T47D (cell line): ENCODE results near the gene PMPCA.

Experiments
- DNase-seq, 2 experiments: peaks; one replicate each; pipeline versions ENCODE4 v3.0.0 to v3.0.0-alpha.2; 2011 to 2012; ENCODE audit warnings: low read depth in 1 of 2, low spot score in 1 of 2
- JUND ChIP-seq: IDR thresholded peaks from 2 replicates; pipeline ENCODE4 v1.6.1; 2012; ENCODE audit warnings: low read depth
- in situ Hi-C: cut with HindIII; loops from 2 replicates; pipeline ENCODE4 v1.10.0; 2016; ENCODE audit warnings: low sequenced_read_pairs, low pct_unique_long_range_greater_than_20kb

PMPCA gene

DNA sequence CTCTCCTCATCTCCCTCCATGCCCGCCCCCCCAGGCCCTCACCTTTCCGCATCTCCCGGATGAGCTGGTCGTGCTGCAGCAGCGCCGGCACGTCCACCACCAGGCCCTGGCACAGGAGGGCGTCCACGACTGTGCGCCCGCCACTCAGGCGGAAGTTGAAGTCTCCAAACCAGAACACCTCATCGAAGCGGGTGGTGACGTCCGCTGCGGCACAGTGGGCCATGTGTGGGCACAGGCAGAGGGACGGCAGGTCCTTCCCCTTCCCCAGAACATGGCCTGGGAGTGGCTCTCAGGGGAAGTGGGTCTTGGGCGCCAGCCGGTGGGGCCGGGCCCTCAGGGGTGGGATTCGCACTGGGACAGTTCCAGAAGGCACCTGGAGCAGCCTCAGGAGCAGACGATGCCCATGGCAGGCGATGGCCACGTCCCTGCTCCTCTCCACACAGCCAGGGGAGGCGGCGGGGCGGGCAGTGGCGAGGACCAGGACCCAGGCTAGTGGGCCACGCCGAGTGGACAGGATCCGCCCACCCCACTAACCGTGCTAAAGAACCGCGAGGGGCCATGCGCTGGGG is 21.4 kb downstream of the PMPCA start:
- in situ Hi-C loops = no loop called here
- no peak for TF ChIP-seq JUND
- no peak for DNase-seq

DNA sequence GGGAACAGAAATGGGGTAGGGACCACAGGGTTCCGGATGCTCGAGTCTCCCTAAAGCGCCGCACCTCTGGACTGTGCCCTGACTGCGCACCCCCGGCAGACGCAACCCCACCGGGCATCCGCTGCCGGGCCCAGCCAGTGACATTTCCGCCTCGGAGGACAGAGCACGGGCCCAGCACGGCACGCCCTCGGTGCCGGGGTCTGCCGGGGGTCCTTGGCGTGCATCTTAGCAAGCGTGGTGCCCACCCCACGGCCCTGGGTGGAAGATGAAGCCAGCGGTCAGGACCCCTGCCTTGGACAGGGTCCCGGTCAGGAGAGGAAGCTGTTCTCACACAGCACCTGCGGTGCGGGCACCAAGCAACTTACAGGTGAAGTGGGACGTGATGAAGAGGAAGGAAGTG is 22.1 kb downstream of the PMPCA start:
- in situ Hi-C loops = no loop called here
- no peak for DNase-seq
- TF ChIP-seq JUND = no peak

DNA sequence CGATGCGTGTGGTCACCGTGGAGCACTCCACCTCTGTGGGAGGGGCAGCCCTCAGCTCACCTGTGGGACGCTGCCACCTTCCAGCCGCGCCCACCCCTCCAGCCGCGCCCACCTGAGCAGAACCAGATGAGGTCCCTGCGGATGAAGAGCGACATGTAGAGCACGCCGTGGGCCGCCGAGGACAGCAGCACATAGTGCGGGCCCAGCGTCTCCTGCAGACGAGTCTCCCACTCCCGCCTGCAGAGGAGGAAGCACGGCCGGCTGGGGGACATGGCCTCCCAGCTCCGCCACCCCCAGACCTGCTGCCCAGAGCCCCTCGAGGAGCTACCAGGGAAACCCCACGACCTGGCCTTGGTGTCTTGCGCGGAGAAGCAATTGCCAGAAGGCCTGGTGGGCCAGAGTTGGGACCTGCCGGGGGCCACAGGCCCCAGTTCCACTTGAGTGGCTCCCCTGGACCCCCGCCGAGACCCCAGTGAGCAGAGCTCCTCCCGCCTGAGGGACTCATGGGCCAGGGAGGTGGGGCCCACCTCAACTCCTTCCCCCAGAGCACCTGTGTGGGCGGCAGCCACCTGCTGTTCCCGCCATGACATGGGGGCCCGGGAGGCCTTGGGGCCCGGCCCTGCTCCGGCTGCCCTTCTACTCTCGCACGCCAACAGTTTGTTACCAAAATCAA is 22.7 kb downstream of the PMPCA start:
- no peak for TF ChIP-seq JUND
- no peak for DNase-seq
- in situ Hi-C loops = no loop called here

GRCh38 chr9:136433849-136434579 is 23.6 kb downstream of the PMPCA start:
- DNase-seq = no peak
- in situ Hi-C loops = no loop called here
- no peak for TF ChIP-seq JUND

DNA sequence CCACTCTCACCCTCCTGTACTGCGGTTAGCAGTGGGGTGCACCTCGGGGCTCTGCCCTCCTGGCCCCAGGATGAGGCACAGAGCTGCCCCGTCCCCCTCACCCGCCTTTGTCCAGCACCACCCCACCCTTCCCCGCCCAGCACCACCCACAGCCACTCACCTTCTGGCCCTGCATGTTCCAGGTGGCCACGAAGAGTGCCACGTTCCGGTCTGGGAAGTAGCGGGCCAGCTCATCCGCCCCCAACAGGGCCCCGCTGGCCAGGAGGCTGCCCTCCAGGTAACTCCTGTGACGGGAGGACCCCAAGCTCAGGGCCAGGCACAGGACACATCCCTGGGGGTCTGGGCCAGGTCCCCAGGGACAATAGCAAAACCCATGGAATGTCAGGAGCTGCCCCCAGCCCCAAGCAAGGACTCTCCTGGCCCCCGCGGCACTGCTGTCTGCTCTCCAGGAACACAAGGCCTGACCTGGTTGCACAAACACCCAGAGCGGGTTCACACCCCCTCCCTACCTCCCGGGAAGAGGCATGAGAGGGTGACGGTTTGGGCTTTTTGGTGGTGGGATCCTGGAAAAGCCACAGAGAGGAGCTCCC is 24.2 kb downstream of the PMPCA start:
- in situ Hi-C loops = no loop called here
- DNase-seq = no peak
- no peak for TF ChIP-seq JUND

- no peak for DNase-seq
- in situ Hi-C loops = no loop called here
- TF ChIP-seq JUND = no peak
These were observed 25.7 kb downstream of the PMPCA start for GRCh38 chr9:136436055-136436634.

- DNase-seq = peak in 1 of 2 experiments; percentile 34
- TF ChIP-seq JUND = no peak
- in situ Hi-C loops = no loop called here
These were observed 27.0 kb downstream of the PMPCA start for GRCh38 chr9:136437430-136437829.

- in situ Hi-C loops = no loop called here
- DNase-seq = no peak
These were observed 27.5 kb downstream of the PMPCA start for GRCh38 chr9:136437839-136438547.

DNA sequence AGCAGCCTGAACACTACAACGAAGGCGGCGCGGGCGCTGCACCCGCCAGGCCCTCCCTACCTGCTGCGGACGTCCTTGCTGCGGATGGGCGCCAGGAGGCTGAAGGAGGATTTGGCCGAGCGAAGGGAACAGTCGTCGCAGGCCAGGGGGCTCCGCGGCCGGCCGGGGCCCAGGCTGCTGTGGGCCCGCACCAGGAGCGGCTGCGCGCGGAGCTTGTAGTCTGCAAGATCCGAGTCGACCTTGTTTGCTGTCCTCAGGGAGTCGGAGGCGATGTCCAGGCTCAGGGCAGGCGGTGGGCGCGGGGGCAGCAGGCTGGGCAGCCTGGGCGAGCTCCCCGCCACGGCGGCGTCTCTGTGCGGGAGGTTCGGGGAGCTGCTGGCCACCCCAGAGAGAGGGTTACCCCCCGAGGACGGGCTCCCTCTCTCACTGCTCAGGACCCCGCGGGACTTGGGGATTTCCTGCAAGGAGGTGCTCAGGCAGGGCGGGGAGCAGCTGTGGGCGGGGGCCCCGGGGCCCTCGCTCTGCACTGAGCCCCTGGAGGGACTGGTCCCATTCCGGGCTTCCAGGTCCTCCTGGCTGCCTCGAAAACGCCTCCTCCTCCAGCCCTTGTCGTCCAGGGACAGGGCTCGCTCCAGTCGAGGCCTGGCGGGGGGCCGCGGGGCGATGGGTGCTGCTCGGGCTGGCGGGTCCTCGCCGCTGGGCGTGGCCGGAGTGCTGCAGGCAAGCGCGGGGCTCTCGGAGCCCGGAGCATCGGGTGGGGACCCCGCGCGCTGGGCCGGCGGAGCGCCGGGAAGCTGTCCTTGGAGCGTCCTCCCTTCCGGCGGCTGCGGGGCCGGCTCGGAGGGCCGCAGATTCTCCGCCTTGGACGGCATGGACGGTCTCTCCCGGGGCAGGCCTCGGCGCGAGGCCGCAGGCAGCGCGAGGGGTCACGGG is 28.4 kb downstream of the PMPCA start:
- in situ Hi-C loops = no loop called here
- peak; percentile 42 to 77 for DNase-seq
- no peak for TF ChIP-seq JUND

More at GRCh38 chr9:136437839-136438547, 27.5 kb downstream of the PMPCA start:
- no peak for TF ChIP-seq JUND

DNA sequence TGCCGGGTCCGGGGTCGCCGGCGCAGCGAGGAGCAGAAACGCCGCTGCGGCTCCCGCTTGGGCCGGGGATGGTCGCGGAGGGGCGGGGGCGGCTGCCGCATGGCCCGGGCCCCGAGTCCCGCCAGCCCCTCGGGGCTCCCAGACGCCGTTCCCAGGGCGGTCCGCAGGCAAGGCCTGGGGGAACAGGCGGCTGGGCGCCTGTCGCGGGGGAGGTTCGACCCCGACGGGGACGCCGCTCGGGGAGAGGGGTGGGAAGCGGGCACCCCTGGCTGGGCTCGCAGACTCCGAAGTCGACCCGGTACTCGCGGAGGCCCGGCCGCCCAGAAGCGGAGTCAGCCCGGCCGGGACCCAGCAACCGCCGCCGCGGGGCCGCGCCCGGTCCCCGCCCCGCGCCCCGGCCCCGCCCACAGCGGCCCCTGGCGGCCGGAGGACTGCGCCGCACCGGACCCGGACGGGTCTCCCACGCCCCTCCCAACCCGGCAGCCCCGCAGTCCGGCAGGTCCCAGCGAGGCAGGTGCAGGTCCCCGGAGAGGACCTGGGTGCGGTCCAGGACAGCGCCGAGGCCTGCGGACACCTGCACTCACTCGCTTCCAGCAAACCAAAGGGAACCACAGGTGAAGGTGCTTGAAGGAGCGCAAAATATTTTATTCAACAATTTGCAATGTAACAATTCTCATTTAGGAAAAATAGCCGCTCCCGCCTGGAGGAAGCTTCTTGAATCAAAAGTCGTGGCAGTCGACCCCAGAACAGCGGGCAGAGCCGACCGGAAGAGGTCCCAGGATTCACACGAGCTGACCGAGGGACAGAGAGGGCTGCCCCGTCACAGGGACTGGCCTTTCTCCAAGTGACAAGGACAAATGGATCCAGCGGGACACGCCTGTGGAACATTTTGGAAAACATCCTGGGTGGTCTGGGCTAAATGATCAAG is 29.3 kb downstream of the PMPCA start, which contains the start of gene INPP5E:
Gene INPP5E, minus strand, starts transcription at position 365 of the 928 bp plus-strand sequence. CDS start 426 bp downstream, outside the sequence.
- no peak for TF ChIP-seq JUND
- peak; percentile 81 to 88 for DNase-seq
- in situ Hi-C loops = no loop called here
